ENCODE measurements around the gene DBH.
A peak's percentile ranks its signal among the peaks of the same experiment; 100 is the strongest.
"Not testable (repeated sequence)": the region's sequence is repeated elsewhere in the genome, so short reads cannot be mapped to it uniquely, and the experiment has no call there.

The DBH gene

DNA sequence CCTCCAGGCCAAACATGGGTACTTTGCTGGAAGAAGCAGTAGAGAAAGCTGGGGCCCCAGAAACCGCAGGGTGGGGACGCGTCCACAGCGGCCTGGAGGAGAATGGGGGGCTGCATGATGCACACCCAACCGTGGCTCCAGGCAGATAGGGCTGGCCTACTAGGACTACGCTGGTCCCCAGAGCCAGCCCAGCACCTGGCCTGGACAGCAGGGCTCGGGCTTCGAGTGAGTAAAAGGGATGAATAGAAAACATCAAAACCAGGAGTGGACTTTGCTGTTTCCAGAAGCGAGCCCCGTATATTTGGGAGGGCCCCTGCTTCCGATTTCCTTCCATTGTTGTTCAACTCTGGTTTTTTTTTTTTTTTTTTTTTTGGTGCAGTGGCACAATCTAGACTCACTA, 30.7 kb downstream of the DBH start:
- DNase-seq (ENCODE audit: low read depth): no peak

DNA sequence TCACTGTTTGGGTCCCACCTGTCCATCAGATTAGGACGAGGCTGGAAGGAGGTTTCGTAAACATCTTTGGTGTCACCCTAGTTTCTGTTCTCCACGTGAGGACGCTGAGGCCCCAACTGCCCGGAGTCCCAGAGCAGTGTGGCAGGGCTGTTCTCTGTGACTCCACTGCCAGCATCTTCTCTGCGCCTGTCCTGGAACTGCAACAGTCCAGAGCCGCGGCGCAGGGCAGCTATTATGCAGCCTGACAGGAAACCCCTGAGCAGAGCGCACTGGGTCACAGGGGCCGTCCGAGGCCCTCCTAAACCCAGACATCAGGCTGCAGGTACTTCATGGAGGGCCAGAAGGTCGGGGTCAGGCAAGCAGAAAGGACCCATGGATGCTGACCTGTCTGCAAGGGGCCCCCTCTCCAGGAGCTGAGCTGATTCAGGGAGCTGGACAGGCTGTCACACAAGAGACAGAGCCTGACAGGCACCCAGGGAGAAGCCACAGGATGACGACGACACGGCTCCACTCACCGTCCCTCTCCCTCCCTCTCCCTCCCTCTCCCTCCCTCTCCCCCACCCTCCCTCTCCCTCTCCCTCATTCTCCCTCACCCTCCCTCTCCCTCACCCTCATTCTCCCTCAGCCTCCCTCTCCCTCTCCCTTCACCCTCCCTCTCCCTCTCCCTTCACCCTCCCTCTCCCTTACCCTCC, 31.7 kb downstream of the DBH start:
- no peak for DNase-seq (ENCODE audit: low read depth)

DNA sequence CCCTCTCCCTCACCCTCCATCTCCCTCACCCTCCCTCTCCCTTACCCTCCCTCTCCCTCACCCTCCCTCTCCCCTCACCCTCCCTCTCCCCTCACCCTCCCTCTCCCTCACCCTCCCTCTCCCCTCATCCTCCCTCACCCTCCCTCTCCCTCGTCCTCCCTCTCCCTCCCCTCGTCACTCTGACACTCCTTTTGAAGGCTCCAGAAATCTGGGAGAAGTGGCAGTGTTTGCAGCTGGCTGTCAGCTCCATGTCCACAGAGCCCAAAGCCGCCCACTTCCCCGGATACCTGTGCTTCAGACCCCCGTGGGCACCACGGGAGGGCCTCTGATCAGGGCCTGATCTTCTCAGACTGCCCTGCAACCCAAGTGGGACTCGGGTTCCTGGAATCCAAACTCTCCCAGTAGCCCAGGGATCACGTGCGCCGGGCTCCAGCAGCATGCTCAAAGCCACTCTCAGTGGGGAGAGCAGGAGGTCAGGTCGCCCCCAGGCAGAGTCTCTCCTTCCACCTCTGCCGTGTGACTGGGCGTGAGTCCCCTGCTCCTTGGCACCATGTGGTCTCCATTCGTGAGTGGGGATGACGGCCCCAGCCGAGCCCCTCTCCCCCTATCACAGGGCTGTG, 33.1 kb downstream of the DBH start:
- no peak for DNase-seq (ENCODE audit: low read depth)

DNA sequence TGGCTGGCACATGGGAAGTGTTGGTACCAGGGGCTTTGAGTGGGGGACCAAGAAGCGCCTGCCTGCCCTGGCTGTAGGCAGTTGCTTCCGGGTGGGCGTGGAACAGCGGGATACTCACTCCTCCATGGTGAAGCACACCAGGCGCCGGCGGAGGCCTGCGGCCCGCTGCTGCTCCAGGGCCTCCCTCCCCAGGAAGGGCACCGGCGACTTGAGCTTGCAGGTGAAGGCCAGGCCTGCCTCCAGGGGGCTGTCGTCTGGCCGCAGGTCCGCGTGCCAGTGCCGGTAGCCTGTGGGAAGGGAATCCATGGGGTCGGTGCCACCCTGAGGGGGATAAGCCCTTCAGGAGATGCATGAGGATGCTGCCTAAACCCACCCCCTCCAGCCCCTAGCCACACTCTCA, 34.3 kb downstream of the DBH start:
- DNase-seq (ENCODE audit: low read depth): no peak

DNA sequence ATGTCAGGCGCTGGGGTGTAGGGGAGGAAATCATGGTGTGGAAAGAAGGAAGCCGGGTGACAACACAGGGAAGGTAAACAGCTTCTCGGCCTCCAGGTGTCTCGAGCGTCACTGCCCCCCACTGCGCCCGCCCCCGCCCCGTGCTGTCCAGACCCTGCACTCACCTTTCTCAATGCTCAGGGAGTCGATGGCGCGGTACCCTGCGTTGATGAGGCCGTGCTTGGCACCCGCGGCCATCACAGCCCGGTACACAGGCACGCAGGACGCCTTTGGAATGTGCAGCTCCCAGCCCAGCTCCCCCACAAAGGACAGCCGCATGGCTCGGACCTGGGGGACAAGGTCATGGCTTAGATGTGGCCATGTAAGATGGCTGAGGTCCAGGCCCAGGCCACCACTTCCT, 35.2 kb downstream of the DBH start:
- DNase-seq (ENCODE audit: low read depth): no peak

DNA sequence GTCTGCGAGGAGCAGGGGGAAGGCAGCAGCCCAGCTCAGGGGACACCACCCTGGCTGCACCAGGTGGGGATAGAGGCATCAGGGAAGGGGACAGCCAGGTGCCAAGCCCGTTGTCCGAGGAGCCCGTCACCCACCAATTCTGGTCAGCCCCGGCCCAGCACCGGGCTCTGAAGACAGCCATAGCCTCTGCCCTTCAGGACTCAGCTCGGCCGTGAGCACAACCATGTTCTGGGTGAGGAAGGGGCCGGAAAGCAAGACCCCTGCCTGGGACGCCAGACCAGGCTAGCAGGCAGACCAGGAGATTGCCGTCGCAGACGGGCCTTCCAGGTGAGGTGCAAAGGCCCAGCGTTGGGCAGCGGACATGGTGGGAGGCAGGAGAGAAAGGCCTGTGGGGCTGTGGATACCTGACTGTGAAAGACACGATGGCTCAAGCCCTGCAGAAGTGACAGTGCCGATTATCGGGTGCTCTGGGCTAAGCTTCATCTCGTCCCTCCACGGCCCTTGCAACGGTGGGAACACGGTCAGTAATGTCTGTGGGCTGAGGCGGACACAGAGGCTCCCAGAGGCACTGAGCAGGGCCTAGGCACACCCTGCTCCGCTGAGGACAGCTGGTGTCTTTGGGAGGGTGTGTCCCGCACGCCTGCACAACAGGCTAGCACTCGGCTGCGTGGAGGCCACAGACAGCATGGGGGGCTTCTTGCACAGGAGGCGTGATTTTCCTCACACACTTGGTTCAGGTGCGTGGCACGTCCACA, 36.5 kb downstream of the DBH start:
- DNase-seq (ENCODE audit: low read depth): no peak

DNA sequence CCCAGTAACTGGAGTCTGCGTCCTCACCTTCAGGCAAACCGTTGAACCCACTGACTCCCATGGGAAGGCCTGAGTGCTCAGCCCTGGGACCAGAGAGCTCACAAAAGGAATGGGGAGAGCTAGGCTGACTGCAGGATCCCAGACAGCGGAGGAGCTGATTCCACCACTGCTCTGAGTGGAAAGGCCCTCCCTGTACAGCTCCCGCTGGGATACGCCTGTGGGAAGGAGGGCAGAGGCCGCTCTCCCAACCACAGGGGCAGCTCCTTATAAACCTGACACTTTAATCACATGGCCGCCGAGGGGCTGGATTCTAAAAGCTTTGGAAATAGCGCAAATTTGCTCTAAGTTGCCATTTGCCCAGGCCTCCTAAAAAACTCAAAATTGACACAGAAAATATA, 37.1 kb downstream of the DBH start:
- no peak for DNase-seq (ENCODE audit: low read depth)

DNA sequence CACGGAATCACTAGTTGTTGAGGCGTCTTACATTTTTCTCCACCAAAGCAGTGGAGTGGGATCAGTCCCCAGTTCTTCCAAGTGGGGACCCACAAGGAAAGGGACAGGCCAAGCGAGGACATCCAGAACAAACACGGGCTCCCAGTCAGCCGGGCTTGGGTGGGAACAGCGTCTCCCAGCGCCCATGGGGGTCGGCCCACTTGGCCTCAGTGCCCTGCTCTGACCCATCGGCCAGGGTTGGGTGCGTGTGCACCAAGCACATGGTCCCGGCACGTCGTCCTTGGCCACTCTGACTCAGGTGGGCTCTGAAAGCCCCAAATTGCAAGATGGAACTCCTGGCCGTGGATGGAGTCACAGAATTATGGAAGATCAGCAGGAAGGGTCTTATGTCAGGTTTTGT, 37.9 kb downstream of the DBH start:
- no peak for DNase-seq (ENCODE audit: low read depth)

DNA sequence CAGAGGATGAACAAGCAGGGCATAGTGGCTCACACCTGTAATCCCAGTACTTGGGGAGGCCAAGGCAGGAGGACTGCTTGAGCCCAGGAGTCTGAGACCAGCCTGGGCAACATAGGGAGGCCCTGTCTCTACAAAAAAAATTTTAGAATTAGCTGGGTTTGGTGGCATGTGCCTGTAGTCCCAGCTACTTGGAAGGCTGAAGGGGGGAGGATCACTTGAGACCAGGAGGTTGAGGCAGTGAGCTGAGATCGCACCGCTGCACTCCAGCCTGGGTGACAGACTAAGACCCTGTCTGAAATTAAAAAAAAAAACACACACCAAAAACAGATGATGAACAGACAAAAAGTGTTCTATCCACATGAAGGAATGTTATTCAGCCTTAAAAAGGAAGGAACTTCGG, 39.6 kb downstream of the DBH start:
- DNase-seq (ENCODE audit: low read depth): not testable (repeated sequence)

DNA sequence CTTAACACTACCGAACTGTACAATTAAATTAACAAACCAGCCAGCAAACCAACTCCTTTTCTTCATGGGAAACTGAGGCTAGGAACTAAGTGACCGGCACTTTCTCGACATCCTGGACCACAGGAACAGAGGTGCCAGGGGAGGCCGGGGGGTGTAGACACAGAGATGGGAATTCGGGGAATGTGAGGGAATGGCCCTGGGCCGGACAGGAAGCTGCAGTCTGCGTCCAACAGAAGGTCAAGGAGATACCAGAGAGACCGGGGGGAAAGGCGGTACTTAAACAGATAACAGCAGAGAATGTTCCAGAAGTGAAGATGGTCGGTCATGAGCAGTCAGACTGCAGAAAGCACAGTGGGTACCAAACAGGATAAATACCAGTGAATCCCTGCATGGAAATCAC, 40.3 kb downstream of the DBH start:
- no peak for DNase-seq (ENCODE audit: low read depth)

DNA sequence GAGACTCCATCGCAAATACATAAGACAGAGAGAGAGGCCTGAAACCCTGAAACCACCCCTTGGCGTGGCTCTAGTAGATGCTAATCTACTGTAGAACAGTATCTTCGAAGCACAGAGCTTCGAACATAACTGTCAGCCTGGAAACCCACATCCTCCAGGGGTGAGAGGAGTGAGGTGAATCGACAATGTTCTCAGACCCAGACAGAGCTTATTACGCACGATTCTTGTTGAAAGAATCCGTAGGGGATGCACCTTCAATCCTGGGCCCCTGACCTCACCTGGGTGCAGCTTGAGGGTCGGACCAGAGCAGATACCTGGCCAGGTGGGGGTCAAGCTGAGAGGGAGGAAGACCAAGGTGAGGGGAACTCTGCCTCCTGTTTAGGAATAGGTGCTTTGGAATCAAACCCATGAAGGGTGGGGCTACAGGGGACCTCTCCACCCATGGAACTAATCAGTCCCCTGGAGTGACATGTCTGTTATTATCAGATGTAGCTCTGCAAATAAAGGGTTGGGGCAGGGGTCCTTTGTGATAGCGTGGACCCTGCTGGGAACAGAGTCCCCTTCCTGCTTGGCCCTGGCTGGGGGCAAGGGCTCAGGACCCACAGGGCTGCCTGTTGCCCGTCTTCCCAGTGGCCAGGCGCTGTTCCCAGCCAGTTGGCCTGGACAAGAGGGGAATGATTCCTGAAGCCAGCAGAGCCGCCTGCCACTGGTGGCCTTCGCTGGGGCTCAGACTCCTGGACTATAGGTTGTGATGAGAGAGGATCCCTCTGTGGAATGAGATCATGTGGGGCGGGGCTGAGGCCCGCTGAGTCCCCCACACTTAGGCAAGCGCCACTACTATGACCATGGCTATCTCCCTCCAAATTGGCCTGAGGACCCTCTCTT, 41.2 kb downstream of the DBH start:
- DNase-seq (ENCODE audit: low read depth): no peak

DNA sequence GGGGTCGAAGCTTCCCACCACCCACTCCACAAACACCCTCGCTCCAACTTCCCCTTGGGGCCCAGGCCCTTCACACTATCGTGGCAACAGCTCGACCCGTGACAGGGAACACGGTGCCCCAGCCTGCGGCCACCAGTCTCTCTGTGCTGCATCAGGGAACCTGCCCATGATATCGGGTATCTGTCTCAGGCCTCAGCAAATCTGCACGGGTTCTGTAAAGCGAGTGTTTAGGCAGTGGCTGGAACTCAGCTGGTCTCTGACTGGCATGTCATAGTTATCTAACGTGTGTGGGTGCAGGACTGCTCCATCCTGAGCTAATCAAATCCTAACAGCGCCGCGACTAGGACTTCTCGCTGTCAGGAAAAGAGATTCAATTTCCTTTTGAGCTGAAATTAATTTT, 42.9 kb downstream of the DBH start:
- no peak for DNase-seq (ENCODE audit: low read depth)

DNA sequence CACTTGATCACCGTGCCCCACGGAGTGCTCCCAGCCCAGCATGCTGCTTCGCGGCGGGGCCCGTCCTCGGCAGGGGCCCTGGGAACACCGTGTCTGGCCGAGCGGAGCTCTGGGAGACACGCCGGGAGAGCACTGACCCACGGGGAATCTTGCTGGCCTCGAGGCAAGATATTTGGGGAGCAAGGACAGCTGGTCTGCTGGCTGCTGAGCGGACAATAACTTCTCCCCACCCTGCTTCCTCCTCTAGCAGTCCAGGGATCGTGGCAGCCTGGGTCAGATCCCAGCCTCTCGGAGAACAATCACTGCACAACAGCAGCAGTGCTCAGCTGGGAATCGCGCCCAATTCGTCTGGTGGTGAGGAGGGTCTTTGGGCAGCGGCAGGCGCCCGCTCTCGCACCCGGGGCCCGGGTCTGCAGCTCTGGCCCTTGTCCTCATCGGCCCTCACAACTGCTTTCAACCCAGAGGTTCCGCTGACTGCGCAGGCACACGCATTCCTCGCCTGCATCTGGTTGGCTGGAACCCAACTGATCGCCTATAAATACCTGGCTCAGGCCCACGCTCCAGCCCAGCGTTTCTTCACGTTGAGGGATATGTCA, 43.4 kb downstream of the DBH start:
- DNase-seq (ENCODE audit: low read depth): no peak

DNA sequence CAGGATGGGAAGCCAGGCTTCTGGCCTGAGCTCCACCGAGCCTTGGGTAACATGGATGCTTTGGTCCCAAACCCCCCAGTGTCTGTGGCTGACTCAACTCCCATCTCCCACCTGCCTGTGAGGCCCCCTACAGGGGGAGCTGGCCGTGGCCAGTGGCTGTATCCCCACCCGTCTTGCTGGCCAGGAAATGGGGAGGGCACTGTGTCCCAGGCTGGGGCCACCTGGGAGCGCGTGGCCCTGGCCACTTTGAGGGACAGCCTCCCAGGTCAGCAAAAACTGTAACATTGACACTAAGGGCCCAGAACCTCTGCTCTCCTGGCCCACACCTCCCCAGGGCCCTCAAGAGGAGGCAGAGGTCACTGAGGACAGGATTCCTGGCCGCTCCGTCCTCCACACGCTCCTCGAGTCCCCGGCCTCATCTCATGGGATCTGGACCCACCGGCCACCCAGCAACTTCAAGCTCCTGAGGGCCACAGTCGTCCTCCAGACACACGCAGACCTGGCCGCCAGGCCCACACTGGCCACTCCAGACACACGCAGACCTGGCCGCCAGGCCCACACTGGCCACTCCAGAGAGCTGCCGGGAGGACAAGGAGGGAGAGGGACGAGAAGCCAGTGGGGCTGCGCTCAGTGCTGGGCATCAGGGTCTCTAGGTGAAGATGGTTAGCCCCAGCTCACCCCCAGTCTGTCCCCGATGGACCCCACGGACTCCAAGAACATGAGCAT, 44.2 kb downstream of the DBH start:
- no peak for DNase-seq (ENCODE audit: low read depth)

DNA sequence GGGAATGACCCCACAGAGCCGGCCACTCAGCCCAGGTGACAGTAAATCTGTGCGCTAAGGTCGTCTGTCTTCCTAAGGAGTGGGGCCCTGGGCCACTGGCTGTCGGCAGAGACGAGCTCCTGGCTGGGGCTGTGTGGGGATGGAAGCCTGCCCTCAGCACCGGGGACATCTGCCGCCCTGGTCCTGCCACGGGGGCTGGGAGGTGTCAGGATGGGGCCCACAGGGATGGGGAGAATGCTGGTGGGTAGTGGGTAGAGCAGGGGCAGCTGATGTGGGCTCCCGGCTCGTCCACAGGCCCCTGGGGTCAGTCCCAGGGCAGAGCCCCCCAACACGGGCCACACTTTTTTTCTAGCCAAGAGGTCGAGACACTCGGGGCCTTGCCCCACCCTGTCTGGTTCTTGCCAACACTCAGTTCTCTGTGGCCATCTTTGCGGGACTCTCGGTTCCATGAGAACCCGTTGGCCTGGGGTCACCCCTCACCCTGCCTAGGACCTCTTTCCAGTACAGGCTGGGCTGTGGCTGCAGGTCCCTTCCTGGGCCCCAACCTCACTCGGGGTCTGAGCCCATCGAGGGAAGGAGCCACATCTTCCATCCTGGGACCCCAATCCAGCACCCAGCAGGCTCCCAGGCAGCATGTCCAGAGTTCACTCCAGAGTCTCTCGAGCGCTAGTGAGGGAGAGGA, 45.0 kb downstream of the DBH start:
- DNase-seq (ENCODE audit: low read depth): no peak

DNA sequence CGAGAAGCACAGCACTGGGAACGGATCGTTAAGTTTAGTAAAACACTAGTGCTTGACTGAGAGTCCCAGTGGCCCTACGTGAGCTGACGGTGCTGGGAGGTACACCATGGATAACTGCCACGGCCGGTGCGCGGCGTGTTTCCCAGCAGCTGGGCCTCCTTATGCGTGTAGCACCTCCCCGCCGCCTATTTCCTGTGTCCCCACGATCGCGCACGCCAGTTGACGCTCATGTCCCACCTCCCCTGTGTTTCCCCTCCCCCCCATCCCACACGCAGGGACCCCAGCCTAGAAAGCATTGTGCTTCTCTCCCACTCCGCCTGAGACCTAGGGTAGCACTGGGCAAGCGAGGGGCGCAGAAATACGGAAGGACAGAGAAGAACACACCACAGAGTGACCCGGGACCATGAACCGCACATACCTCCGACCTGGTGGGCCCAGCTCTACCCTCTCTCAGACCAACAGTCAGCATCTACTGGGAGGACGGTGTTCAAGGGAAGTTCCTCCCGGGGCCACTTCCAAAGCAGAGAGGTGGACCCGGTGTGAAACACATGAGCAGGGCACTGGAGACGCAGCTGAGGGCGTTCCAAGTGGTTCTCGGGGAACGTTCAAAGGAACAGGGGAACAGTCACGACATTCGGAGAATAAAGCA, 45.6 kb downstream of the DBH start:
- DNase-seq (ENCODE audit: low read depth): no peak

DNA sequence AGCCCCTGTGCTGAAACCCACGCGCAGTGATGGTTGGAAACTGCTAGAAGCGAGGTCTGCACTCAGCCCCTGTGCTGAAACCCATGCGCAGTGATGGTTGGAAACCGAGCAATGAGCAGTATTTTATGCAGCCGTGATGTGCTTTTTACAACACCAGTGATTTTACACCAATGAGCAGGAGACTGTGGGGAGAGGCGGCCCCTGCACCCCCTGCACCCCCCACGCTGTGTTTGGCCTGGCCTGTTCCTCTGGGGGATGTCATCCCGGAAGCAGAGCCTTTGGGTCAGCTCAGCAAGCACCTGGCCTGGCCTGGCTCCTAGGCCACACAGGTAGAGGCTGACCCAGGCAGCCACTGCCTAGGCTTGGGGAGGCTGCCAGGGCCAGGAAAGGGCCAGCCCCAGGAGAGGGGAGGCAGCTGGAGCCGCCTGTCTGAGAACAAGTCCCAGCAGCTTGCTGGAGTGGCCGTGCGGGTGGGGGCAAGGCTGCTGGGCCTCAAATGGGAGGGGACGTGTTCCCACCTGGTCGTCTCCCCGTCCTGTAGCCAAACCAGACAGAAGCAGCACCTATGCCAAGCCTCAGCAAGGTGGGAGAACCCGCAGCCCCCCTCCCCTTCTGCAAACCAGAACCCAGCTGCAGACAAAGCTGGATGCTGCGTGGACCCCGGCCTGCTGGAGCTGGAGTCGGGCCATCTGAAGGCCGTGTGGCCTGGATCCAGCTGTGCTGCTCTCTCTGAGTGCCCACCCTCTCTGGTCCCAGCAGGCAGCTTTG, 46.8 kb downstream of the DBH start:
- no peak for DNase-seq (ENCODE audit: low read depth)

DNA sequence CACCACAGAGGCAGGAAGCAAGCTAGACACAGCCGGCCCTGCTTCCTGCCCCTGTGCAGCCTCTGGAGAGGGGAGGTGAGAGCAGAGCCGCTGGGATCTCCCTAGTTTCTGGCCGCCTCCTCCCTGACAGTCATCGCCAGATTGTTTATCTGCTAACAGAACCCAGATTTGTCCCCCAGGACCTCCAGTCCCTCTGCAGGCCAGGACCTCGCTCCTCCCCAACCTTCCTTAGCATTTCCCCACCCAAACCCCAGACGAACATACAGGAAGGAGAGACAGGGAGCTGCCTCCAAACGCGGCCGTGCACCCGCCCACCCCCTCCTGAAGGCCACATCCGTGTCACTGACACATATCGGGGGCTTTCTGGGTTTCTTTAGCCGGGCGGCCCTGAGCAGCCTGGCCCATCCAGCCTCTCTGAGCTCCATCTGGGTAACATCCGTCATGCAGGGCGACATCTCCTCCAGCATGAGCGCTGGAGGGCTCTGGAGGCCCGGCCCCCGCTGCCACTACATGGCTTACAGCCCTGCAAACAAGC, 47.5 kb downstream of the DBH start:
- DNase-seq (ENCODE audit: low read depth): peak; percentile 28

Measured in stimulated activated CD8-positive, alpha-beta memory T cell treated with anti-CD3 and anti-CD28 coated beads, Interleukin-7, amount 100 ng/mL, for 24 hours (primary cell).